Raji (cell line): ENCODE measurements around the gene SYNRG.

Experiments
- POLR2A ChIP-seq: IDR thresholded peaks from 2 replicates; pipeline ENCODE4 v1.6.1; 2011; ENCODE audit warnings: low read depth, low read length, control low read depth; ENCODE audit not compliant: insufficient read depth

Gene SYNRG, protein sequence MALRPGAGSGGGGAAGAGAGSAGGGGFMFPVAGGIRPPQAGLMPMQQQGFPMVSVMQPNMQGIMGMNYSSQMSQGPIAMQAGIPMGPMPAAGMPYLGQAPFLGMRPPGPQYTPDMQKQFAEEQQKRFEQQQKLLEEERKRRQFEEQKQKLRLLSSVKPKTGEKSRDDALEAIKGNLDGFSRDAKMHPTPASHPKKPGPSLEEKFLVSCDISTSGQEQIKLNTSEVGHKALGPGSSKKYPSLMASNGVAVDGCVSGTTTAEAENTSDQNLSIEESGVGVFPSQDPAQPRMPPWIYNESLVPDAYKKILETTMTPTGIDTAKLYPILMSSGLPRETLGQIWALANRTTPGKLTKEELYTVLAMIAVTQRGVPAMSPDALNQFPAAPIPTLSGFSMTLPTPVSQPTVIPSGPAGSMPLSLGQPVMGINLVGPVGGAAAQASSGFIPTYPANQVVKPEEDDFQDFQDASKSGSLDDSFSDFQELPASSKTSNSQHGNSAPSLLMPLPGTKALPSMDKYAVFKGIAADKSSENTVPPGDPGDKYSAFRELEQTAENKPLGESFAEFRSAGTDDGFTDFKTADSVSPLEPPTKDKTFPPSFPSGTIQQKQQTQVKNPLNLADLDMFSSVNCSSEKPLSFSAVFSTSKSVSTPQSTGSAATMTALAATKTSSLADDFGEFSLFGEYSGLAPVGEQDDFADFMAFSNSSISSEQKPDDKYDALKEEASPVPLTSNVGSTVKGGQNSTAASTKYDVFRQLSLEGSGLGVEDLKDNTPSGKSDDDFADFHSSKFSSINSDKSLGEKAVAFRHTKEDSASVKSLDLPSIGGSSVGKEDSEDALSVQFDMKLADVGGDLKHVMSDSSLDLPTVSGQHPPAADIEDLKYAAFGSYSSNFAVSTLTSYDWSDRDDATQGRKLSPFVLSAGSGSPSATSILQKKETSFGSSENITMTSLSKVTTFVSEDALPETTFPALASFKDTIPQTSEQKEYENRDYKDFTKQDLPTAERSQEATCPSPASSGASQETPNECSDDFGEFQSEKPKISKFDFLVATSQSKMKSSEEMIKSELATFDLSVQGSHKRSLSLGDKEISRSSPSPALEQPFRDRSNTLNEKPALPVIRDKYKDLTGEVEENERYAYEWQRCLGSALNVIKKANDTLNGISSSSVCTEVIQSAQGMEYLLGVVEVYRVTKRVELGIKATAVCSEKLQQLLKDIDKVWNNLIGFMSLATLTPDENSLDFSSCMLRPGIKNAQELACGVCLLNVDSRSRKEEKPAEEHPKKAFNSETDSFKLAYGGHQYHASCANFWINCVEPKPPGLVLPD (N-terminal part only)

DNA sequence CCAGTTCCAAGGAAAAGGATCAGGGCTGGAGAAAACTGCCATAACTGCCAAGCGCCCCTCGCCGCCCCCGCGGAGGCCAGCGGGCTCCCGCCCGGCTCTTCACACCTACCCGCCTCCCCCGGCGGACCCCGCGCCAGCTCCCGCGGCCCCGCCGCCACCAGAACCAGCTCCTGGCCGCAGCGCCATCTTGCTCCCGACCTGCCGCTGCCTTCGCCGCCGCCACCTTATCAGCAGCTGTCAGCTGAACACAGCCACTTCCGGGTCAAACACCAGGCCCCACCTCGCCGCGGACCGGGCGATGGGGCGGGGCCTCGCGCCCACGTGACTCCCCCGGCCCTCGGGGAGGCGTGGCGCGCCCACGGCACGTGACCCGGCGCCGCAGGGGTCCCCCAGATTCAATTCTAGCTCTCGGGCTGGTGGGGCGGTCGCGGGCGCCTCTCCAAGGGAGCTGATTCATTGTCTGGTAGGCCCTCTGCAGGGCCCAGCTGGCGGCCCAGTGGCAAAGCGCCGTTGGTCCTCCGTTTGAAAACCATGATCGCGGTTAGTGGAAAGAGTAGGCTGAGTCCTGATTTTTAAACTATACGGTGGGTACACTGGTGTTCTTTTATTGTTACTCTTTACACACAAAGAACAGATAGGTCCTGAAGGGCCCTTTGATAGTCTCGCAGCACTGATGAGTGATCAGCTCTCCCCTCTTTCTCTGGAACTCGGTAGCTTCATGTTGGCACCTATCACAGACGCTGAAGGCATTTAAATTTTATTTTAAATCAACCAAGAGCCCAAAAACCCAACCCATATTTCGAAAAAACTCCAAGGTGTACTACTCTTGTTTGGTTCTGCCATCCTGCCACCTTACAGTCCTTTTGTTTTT, at the start of gene SYNRG:
Gene SYNRG (minus strand): TSS at position 249 of the 871 bp plus-strand sequence. CDS start 63 bp downstream, at position 186.
- peak; percentile 85 for TF ChIP-seq POLR2A

DNA sequence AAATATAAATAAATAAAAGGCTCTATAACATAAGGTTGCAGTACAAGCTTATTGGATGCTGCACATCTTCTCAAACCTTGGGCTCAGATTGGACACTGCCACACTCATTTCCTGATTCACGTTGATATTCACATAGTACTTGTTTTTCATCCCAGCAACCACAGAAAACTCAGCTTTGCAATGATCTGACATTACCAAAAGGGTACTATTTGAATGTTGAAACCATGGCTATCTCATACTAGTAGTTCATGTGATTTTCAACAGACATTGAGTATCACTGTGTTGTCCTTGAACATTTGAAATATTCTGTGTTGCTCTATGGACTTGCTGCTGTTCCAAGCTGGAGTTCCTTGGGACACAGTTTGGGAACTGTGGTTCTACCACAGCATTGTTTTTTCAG, 48.0 kb upstream of the SYNRG start:
- TF ChIP-seq POLR2A: no peak

DNA sequence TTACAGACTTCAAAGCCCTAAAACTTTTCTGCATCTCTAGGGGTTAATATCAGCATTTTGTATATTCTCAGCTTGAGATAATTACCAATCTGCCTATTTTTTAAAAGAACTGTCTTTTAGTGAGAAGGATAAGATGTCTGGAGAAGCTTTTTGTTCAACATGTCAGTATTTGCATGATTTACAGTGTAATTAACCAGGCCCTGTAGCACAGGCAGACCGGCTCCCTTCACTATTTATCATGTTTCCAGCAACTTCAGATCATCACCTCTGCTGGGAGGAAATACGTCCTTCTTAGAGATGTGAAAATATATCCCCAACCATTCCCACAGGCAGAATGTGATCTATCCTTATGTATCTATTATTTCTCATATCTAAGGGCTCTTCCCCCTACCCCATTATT, 42.6 kb upstream of the SYNRG start:
- TF ChIP-seq POLR2A: no peak

DNA sequence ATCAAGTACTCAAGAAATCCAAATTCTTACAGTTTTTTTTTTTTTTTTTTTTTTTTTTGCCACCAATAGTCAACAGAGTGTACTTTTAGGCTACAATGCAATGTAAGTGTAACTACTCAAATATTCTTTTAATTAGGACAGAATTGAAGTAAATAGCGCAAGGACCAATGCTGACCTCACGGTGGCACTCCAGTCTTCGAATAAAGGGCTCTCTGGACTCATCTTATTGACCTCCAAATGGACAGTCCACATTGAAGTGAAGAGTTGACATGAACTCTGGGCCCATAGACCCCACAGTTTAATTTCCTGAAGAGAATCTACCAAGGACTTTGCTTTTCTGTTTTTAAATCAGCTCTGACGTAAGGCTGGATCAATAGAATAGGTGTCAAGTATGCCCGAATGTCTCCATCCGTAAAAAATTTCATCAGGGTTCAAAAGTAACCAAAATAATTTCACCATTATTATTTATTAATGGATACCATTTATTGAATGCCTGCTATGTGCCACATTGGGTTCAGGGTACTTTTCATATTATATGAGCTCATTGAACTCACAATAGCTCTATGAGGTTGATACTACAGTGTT, 41.3 kb upstream of the SYNRG start:
- no peak for TF ChIP-seq POLR2A

DNA sequence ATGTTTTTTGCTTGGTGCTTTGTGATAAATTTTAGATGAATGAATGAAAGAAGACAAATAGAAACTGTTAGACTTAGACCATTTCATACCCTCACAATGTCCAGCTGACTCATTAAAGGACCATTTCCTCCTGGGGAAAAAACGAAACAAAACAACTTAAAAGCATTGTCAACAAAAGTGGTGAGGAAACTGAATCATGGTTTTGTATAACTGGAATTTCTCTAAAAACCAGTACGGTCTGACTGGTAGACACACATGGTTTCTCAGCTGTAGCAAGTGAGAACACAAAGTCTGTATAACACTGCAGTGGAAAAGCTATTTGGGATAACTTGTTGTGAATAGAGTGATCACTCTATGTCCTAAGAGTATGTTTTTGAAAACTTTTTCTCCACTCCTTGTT, 39.3 kb upstream of the SYNRG start:
- no peak for TF ChIP-seq POLR2A

DNA sequence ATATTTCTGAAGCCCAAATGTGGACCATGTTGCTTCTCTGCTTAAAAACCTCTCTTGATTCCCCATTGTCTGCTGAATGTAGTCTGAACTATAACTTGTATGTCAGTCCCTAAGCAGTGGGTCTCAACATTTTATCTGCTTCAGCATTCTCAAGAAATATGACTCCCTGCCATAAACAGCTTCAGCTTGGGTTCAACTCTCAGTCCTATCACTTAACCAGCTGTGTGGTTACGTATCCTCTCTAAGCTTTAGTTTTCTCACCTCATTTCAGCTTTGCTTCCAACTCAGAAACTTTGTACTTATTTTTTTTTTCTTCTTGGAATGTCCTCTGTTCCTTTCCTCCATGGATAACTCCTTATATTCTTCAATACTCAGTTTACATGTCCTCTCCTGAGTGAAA, 38.6 kb upstream of the SYNRG start:
- no peak for TF ChIP-seq POLR2A

DNA sequence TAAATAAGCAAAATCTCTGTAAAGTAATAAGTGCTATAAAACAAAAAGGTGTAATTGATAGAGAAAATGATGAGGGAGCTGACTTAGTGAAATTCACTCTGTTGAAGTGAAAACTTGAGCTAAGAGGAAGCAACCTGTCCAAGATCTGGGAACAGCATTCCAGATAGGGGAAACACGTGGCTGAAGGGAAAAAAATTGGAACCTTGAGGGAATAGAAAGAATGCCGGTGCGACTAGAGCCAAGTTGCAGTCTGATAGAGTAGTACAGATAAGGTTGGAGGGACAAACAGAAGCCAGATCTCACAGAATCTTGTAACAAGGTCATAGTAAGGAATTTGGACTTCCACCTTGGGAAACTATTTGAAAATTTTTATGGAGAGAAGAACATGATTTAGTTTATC, 34.7 kb upstream of the SYNRG start:
- TF ChIP-seq POLR2A: no peak

DNA sequence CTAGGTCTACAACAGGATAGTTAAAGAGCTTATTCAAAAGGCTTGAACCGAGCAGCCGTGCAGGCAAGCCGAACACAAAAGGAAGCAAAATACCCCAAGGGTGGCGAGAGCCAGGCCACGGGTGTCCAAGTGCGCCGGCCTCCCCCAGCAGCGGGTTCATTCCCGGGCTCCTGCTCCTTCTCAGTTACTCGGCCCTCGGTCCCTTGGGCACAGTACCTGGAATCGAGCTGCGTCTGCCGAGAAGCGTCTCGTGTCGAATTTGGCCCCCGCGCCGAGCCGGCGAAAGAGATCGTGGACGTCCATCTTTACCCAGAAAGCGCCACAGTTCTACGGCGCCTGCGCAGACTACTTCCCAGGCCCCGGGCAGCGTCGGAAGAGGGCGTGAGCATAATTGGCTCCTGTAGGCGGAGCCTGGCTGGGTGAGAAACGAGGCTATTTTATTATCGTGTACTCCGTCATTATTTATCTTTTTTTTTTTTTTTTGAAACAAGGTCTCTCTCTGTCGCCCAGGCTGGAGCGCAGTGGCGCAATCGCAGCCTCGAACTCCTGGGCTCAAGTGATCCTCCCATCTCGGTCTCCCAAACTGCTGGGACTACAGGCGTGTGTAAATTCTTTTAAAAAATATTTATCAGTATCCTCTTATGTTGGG, 34.0 kb upstream of the SYNRG start, which contains the start of gene DDX52:
Gene DDX52 (minus strand): TSS at position 329 of the 649 bp plus-strand sequence. CDS start 26 bp downstream, at position 303.
- TF ChIP-seq POLR2A: peak; percentile 83

DNA sequence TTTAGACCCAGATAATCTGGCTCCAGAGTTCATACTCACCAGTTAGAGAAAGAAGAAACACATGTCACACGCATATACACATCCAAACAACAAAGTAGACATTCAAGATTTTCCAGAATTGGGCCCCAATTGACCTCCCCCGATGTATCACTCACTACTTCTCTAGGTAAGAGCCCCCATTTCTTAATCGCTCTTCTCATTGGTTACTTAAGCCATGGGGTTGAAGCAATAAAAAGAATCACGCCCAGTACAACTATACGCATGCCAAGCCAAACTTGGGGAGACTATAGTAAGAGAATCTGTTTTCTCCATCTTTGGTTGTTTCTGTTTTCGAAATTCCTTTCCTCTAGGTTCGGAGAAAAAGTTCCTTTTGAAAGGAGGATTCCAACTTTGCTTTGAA, 33.5 kb upstream of the SYNRG start:
- no peak for TF ChIP-seq POLR2A

DNA sequence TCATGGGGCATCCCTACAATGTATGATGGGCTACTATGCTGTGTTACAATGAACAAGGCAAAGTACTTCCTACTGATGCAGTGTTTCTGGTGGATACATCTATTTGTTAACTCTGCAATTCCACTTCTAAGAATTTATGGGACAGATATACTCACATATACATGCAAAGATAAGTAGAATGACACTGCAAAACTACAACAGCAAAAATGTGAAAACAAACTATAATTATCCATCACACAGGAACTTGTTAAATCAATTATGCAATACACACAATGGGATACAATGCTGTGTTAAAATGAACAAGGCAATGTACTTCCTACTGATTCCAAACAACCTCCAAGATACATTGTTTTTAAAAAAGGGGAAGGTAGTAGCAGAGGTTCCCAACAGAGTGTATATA, 30.8 kb upstream of the SYNRG start:
- no peak for TF ChIP-seq POLR2A

DNA sequence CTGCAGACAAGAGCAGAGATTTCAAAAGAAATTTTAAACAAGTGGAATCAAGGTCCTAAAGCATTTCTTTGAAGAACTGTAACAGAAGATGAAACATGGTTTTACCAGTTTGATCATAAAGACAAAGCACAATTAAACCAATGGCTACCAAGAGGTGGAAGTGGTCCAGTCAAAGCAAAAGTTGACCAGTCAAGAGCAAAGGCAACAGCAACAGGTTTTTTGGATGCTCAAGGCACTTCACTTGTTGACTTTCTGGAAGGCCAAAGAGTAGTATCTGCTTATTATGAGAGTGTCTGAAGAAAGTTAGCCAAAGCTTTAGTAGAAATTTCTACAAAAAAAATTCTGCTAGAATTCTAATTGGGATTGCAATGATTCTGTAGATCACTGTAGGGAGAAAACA, 28.7 kb upstream of the SYNRG start:
- TF ChIP-seq POLR2A: no peak

DNA sequence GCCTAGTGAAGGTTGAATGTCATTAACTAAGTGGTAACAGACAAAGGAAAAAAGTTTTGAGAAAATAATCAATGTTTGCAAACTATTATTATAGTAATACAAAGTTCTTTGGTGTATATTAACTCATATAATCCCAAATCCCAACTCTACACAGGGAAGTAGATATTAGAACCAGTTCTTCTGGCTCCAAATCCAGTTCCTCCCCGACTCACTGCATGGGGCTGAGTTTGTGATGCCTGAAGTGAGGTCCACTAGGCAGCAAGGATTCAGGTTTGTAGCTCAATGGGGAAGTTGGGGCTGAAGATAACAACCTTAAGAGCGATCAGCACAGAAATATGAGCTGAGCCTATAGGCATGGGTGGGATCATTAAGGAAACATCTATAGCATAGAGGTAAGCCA, 5.6 kb upstream of the SYNRG start:
- no peak for TF ChIP-seq POLR2A

DNA sequence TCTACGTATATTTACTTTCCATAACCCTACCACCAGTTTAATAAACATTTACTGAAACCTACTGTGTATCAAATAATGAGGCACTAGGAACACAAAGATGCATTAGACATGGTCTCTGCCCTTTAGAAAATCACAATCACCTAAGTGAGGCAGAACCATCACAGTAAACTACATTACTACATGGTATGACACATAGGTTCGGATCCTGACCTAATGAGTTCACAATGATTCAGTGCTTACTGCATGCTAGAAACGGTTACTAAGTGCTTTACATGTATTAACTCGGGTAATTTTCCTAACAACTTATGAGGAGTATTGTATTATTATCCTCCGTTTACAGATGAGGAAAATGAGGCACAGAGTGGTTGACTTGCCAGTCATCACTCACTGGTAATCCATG, 5.2 kb upstream of the SYNRG start:
- no peak for TF ChIP-seq POLR2A
